Naive thymus-derived CD8-positive, alpha-beta T cell (primary cell): Measurements from ENCODE around the gene SCNN1B. TPM values are rescaled to one million over a fixed set of nuclear protein-coding genes. Genes with fewer than 3 reads are reported as not detected.
"Not testable (repeated sequence)": the region's sequence is repeated elsewhere in the genome, so short reads cannot be mapped to it uniquely, and the experiment has no call there.

ENCODE experiments used
- ATAC-seq, 2 donors: fragments of 150-1000 bp; cut with Tn5 transposase in 1 of 2; sonication (Bioruptor Pico), chemical (Tn5 transposase) in 1 of 2; 1 replicate in 1 of 2; 2 replicates in 1 of 2; pipeline ENCODE4 v1.10.0; 2021; ENCODE audit warnings: mild to moderate bottlenecking in 2 of 2, moderate library complexity in 2 of 2
- POLR2A ChIA-PET: fragments of 350-600 bp; sonication (Branson Sonifier 250); formaldehyde crosslinking; loops from one replicate; lab custom pipeline; 2021; ENCODE audit warnings: antibody characterized with exemption; lab: Charles Lee
- DNase-seq, 10 donors: peaks; one replicate each; pipeline versions ENCODE4 v3.0.0 to v3.0.0-alpha.2; 2020 to 2022
- H3K27ac Mint-ChIP-seq, 10 donors: one replicate each; pipeline ENCODE4 v1.8.0; 2020 to 2022; ENCODE audit warnings: mild to moderate bottlenecking in 10 of 10, mixed read lengths in 10 of 10, moderate library complexity in 4 of 10, inconsistent platforms in 1 of 10
- H3K27me3 Mint-ChIP-seq, 5 donors: one replicate each; pipeline ENCODE4 v1.8.0; 2021 to 2022; ENCODE audit warnings: mixed read lengths in 5 of 5
- H3K36me3 Mint-ChIP-seq, 3 donors: one replicate each; pipeline ENCODE4 v1.8.0; 2020 to 2022; ENCODE audit warnings: mixed read lengths in 3 of 3, mild to moderate bottlenecking in 2 of 3, inconsistent platforms in 1 of 3
- H3K4me1 Mint-ChIP-seq, 4 donors: one replicate each; pipeline ENCODE4 v1.8.0; 2021 to 2022; ENCODE audit warnings: mixed read lengths in 4 of 4
- H3K4me3 Mint-ChIP-seq, 10 donors: one replicate each; pipeline ENCODE4 v1.8.0; 2020 to 2022; ENCODE audit warnings: mild to moderate bottlenecking in 10 of 10, mixed read lengths in 10 of 10, moderate library complexity in 6 of 10, inconsistent platforms in 1 of 10
- H3K9me3 Mint-ChIP-seq, 9 donors: one replicate each; pipeline ENCODE4 v1.8.0; 2020 to 2022; ENCODE audit warnings: mixed read lengths in 9 of 9, mild to moderate bottlenecking in 3 of 9, inconsistent platforms in 1 of 9, moderate library complexity in 1 of 9
- polyA plus RNA-seq, 3 donors: library from polyadenylated mRNA; unstranded; fragments of 300-500 nt; fragmentation: Illumina TruSeq; gene quantifications; one replicate each; pipeline ENCODE4 v1.2.3, GENCODE V29; 2021
- total RNA-seq, 8 experiments: library from RNA in 2 of 8; stranded (reverse) in 2 of 8; gene quantifications; one replicate each; pipeline ENCODE4 v1.2.3 and lab custom pipeline; 2021 to 2026

SCNN1B gene, protein sequence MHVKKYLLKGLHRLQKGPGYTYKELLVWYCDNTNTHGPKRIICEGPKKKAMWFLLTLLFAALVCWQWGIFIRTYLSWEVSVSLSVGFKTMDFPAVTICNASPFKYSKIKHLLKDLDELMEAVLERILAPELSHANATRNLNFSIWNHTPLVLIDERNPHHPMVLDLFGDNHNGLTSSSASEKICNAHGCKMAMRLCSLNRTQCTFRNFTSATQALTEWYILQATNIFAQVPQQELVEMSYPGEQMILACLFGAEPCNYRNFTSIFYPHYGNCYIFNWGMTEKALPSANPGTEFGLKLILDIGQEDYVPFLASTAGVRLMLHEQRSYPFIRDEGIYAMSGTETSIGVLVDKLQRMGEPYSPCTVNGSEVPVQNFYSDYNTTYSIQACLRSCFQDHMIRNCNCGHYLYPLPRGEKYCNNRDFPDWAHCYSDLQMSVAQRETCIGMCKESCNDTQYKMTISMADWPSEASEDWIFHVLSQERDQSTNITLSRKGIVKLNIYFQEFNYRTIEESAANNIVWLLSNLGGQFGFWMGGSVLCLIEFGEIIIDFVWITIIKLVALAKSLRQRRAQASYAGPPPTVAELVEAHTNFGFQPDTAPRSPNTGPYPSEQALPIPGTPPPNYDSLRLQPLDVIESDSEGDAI
- total RNA-seq (not detected), polyA plus RNA-seq (not detected), total RNA-seq (lab: John Stamatoyannopoulos, UW) (0 reads per million in 6 experiments)

DNA sequence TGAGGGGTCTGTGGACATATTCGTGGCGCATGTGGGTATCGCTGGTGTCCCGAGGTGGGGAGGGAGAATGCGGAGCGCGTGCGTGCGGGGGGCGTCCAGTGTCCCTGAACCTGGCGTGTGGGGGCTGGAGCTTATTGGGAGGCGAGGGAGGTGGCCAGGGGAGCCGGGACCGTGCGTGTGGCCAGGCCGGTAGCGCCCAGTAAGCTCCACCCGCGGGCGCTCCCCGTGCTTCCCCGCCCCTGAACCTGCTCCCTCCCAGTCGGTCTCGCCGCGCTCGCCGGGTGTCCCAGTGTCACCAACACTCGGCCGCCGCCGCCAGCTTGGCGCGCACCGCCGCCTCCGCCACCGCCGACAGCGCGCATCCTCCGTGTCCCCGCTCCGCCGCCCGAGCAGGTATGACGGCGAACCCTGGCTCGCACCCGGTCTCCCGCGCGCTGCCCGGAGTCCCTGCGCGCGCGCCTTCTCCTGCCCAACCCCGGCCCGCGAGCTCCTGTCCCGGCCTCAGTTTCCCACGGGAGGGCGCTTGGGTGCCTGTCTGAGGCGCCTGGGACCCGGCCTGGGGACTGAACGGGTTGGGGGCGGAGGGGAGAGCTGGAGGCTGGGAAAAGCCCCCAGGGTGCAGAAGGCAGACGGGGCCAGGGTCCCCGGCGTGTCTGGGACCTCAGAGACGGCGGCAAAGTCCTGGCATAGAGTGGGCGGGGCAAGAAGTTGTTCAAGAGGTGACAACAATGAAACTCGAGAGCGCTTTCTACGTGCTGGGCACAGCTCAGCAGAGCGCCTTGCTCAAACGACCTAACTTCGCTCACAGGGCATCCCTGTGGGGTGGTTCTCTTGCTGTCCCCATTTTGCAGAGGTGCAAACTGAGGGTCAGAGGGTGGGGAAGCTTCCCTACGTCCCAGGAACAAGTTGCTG lies at the start of gene SCNN1B:
SCNN1B (plus strand) TSS at position 258 of the 912 bp plus-strand sequence. CDS start 46,298 bp downstream, outside the sequence.
- H3K27ac Mint-ChIP-seq = peak within 1 kb of the TSS in 1 of 10 donors; percentile 4
- peaks cover 0 to 3% (median 0%) of the 10 kb centered on the region in 3 donors for H3K36me3 Mint-ChIP-seq

DNA sequence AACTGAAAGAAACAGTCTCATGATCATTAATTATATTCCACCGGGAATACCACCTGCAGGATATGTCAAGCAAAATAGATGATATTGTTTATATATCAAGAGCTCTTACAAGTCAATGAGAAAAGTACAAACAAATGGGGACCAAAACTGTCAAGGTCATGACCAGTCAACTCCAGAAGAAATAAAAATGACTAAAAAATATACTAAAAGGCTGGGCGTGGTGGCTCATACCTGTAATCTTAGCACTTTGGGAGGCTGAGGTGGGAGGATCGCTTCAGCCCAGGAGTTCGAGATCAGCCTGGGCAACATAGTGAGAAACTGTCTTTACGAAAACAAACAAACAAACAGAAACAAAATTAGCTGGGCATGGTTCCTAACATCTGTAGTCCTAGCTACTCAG lies 49.8 kb upstream of the SCNN1B start:
- POLR2A ChIA-PET = no interaction called here
- peaks cover 0 to 15% (median 3%) of the 10 kb centered on the region in 9 donors for H3K9me3 Mint-ChIP-seq
- peaks cover 0 to 9% (median 0%) of the 10 kb centered on the region in 3 donors for H3K36me3 Mint-ChIP-seq
- DNase-seq = no peak
- ATAC-seq = no peak
- H3K27me3 Mint-ChIP-seq = peaks cover 0 to 9% (median 5%) of the 10 kb centered on the region in 5 donors
- no peak overlapping the region for H3K4me3 Mint-ChIP-seq
- no peaks in the 10 kb centered on the region for H3K4me1 Mint-ChIP-seq
- no peak overlapping the region for H3K27ac Mint-ChIP-seq

More for the DNA sequence above, at the start of gene SCNN1B:
- ATAC-seq = no peak
- POLR2A ChIA-PET = interaction anchor here (1.2 kb wide), 1 partner anchor 13 kb away, joined by 3 read pairs; no protein-coding TSS in a partner anchor
- DNase-seq = no peak
- Mint-ChIP-seq H3K9me3 (peaks cover 0 to 7% (median 0%) of the 10 kb centered on the region in 9 donors), H3K27me3 (peaks cover 24 to 37% (median 27%) of the 10 kb centered on the region in 5 donors), H3K4me1 (peaks cover 2 to 9% (median 5%) of the 10 kb centered on the region in 4 donors), H3K4me3 (no peak within 1 kb of the TSS)

DNA sequence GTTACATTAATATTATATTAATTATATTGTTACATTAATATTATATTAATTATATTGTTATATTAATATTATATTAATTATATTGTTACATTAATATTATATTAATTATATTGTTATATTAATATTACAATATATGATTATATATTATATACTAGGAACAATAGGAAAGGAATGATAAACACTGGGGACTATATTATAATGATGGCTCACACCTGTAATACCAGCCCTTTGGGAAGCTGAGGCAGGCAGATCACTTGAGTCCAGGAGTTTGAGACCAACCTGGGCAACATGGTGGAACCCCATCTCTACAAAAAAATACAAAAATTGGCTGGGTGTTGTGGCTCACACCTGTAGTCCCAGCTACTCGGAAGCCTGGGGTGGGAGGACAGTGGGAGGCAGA lies 48.5 kb upstream of the SCNN1B start:
- Mint-ChIP-seq H3K9me3 (peaks cover 0 to 15% (median 6%) of the 10 kb centered on the region in 9 donors), H3K27me3 (peaks cover 5 to 19% (median 10%) of the 10 kb centered on the region in 5 donors)
- H3K27ac Mint-ChIP-seq, H3K4me1 Mint-ChIP-seq, POLR2A ChIA-PET, H3K36me3 Mint-ChIP-seq, ATAC-seq, H3K4me3 Mint-ChIP-seq, DNase-seq: not testable (repeated sequence)

DNA sequence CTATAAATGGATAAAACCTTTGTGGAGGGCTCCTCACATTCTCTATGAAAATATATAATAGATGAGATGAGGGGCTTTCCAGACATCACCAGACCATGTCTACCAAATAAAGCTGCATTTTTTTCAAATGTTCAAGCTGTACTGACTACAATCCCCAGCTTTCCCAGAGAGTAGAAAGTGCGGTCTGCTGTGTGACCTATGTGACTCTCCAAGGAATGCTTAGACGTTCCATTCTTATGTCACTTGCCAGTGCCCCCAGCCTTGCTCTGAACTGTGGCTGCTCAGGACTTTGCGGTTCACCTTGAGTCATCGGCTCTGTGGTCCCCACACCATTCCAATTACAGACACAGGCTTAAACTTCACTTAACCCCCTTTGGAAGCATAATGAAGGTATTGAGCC lies 47.8 kb upstream of the SCNN1B start:
- ATAC-seq (peak in 1 of 2 donors; percentile 72), DNase-seq (peak in 2 of 10 donors; percentile 7 to 16)
- POLR2A ChIA-PET = no interaction called here
- Mint-ChIP-seq H3K27me3 (peaks cover 5 to 19% (median 10%) of the 10 kb centered on the region in 5 donors), H3K27ac (no peak overlapping the region), H3K4me3 (no peak overlapping the region), H3K4me1 (no peaks in the 10 kb centered on the region), H3K36me3 (peaks cover 0 to 9% (median 0%) of the 10 kb centered on the region in 3 donors), H3K9me3 (peaks cover 0 to 12% (median 6%) of the 10 kb centered on the region in 9 donors)

DNA sequence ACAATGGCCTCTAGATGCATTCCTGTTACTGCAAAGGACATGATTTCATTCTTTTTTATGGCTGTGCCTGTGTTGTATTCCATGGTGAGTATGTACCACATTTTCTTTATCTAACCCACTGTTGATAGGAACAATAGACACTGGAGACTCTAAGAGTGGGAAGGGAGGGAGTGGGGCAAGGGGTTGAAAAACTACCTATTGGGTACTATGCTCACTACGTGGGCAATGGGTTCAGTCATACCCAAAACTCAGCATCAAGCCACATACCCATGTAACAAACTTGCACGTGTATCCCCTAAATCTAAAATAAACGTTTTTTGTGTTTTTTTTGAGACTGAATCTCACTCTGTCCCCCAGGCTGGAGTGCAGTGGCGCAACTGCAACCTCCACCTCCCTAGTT lies 47.1 kb upstream of the SCNN1B start:
- peaks cover 0 to 6% (median 0%) of the 10 kb centered on the region in 3 donors for H3K36me3 Mint-ChIP-seq
- H3K27ac Mint-ChIP-seq = peak overlapping the region in 1 of 10 donors; percentile 30
- peak in 1 of 10 donors; percentile 6 for DNase-seq
- POLR2A ChIA-PET = no interaction called here
- no peaks in the 10 kb centered on the region for H3K4me1 Mint-ChIP-seq
- H3K9me3 Mint-ChIP-seq = peaks cover 0 to 9% (median 3%) of the 10 kb centered on the region in 9 donors
- peaks cover 5 to 22% (median 12%) of the 10 kb centered on the region in 5 donors for H3K27me3 Mint-ChIP-seq
- no peak overlapping the region for H3K4me3 Mint-ChIP-seq
- peak in 1 of 2 donors; percentile 35 for ATAC-seq

DNA sequence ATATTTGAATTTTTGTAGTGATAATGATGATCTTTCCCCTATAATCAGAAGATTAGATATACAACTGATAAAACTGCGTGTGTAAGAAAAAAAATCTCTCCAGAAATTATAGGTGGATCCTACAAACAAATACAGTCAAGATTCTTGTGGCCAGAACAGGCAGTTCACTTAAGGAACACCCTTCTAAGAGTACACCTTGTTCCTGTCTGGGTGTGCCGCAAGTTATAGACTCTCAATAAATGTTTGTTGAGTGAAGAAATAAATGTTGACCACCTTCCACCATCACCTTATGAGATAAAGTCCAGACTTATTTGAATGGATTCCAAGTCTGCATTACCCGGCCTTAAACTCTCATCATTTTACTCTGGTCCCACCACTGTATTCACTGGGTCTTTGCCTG lies 45.7 kb upstream of the SCNN1B start:
- H3K4me1 Mint-ChIP-seq = no peaks in the 10 kb centered on the region
- POLR2A ChIA-PET = no interaction called here
- H3K4me3 Mint-ChIP-seq = no peak overlapping the region
- peaks cover 0 to 4% (median 0%) of the 10 kb centered on the region in 9 donors for H3K9me3 Mint-ChIP-seq
- peaks cover 5 to 19% (median 10%) of the 10 kb centered on the region in 5 donors for H3K27me3 Mint-ChIP-seq
- ATAC-seq (no peak), DNase-seq (no peak)
- no peak overlapping the region for H3K27ac Mint-ChIP-seq
- H3K36me3 Mint-ChIP-seq = no peaks in the 10 kb centered on the region

DNA sequence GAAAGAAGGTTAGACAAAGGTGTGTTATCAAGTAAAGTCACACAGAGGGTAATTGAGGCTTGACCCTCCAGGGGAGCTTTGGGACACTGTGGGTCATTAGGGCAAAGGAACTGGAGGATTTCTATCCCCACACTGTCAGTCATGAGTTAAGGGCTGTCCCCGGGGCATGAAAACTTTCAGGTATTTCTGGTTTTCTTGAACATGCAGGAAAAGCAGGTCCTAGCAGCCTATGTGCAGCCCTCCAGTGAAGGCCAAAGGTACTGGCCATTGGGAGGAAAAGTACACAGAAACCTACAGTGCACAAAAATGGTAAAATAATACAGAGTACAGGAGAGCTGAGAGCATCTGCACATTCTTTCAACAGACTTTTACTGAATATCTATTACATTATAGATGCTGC lies 44.4 kb upstream of the SCNN1B start:
- Mint-ChIP-seq H3K9me3 (peaks cover 0 to 4% (median 0%) of the 10 kb centered on the region in 9 donors), H3K4me3 (no peak overlapping the region), H3K4me1 (no peaks in the 10 kb centered on the region), H3K27me3 (peaks cover 5 to 15% (median 8%) of the 10 kb centered on the region in 5 donors), H3K36me3 (no peaks in the 10 kb centered on the region), H3K27ac (no peak overlapping the region)
- POLR2A ChIA-PET = interaction anchor here (0.7 kb wide), 1 partner anchor 8 kb away, joined by 3 read pairs; no protein-coding TSS in a partner anchor
- DNase-seq = no peak
- no peak for ATAC-seq

DNA sequence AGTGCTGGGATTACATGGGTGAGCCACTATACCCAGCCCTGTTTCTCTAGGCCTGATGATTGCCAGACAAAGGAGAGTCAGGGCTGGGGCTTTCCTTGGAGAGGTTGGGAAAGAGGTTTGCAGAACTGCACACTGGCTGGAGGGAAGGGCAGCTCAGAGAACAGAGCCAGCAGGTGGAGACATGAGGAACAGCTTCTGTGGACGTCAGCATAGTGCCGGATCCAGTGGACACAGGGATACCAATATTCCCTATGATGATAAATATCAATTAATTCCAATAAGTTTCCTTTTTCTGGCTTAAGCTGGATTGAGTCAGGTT lies 43.2 kb upstream of the SCNN1B start:
- POLR2A ChIA-PET = no interaction called here
- no peak for ATAC-seq
- H3K27ac Mint-ChIP-seq = peak overlapping the region in 1 of 10 donors; percentile 73

DNA sequence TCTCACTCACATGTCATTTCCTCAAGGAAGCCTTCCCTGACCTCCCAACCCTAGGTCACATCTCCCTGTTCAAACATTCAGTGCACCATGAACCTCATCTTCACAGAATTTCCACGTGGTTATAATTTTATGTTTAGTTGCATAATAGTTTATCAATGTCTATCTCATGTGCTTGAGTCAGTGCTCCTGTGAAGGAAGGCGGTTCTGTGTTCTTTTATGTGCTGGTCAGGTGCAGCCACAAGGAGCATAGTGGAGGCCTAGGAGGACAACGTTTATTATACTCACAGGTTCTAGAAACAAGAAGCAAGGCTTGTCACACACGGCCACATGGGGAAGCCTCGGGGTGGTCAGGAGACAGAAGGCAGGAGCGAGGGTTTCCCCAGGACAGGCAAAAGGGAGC lies 34.5 kb upstream of the SCNN1B start:
- H3K4me3 Mint-ChIP-seq = no peak overlapping the region
- peaks cover 0 to 3% (median 0%) of the 10 kb centered on the region in 4 donors for H3K4me1 Mint-ChIP-seq
- peaks cover 0 to 7% (median 0%) of the 10 kb centered on the region in 9 donors for H3K9me3 Mint-ChIP-seq
- H3K36me3 Mint-ChIP-seq = no peaks in the 10 kb centered on the region
- POLR2A ChIA-PET = interaction anchor here (0.7 kb wide), 1 partner anchor 653 kb away, joined by 3 read pairs; no protein-coding TSS in a partner anchor
- DNase-seq (no peak), ATAC-seq (no peak)
- no peak overlapping the region for H3K27ac Mint-ChIP-seq
- peaks cover 6 to 19% (median 14%) of the 10 kb centered on the region in 5 donors for H3K27me3 Mint-ChIP-seq

More for the DNA sequence above, 43.2 kb upstream of the SCNN1B start:
- DNase-seq = no peak
- H3K4me3 Mint-ChIP-seq = no peak overlapping the region
- H3K4me1 Mint-ChIP-seq = no peaks in the 10 kb centered on the region
- H3K36me3 Mint-ChIP-seq = no peaks in the 10 kb centered on the region
- H3K9me3 Mint-ChIP-seq = peaks cover 0 to 4% (median 0%) of the 10 kb centered on the region in 9 donors
- H3K27me3 Mint-ChIP-seq = peaks cover 8 to 15% (median 9%) of the 10 kb centered on the region in 5 donors

DNA sequence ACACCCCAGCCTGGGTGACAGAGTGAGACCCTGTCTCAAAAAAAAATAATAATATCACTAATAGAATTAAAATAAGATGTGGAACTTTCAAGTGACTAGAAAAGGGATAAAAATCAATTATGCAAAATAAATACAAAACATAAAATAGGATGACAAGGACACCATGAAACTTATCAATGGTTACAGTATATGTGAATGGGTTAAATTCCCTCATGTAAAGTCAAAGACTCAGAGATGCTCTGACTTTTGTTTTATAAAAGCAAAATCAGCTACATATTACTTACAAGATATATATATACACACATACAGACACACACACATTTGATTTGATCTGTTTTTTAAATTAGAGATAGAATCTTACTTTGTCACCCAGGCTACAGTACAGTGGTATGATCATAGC lies 33.5 kb upstream of the SCNN1B start:
- Mint-ChIP-seq H3K4me3 (no peak overlapping the region), H3K9me3 (peaks cover 0 to 7% (median 0%) of the 10 kb centered on the region in 9 donors), H3K27ac (no peak overlapping the region), H3K27me3 (peaks cover 6 to 18% (median 11%) of the 10 kb centered on the region in 5 donors), H3K36me3 (no peaks in the 10 kb centered on the region), H3K4me1 (peaks cover 0 to 3% (median 0%) of the 10 kb centered on the region in 4 donors)
- DNase-seq (no peak), ATAC-seq (no peak)
- POLR2A ChIA-PET = no interaction called here

DNA sequence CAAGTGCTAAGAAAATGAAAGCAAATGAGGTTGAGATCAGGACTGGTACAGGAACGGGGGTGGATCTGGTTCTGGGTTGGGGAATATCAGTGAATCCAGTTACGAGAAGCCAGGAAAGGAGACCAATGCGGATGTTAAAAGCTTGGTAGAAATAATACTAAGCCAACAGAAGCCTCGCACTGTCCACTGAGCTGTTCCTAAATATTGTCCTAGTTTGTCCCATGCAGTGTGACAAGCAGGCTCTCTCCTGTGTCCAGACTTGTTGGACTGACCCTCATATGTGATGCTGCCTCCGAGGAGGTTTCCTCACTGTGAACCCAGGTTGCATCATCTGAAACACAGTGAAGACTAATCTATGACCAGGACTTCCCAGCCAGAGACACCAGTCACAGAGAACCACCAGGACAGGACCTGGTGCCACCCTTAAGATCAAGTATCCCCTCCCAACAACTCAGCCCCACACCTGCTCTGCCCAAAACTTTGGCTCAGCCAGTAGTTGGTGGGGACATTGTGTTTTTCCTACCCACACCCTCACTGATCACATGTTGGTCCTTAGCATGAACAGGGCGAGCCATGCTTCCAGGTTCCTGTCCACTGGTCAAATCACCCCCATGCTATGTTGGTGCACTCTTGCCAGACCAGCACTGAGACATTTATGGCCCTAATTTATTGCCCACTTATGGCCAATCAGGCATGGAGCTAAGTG lies 32.7 kb upstream of the SCNN1B start:
- Mint-ChIP-seq H3K4me3 (no peak overlapping the region), H3K4me1 (peaks cover 0 to 3% (median 0%) of the 10 kb centered on the region in 4 donors), H3K27me3 (peaks cover 10 to 22% (median 13%) of the 10 kb centered on the region in 5 donors), H3K36me3 (no peaks in the 10 kb centered on the region), H3K27ac (no peak overlapping the region), H3K9me3 (peaks cover 0 to 7% (median 2%) of the 10 kb centered on the region in 9 donors)
- ATAC-seq (no peak), DNase-seq (no peak)
- POLR2A ChIA-PET = no interaction called here
